GM12892 (cell line): Measurements from ENCODE around the gene PRELP.
"Not testable (repeated sequence)": the region's sequence is repeated elsewhere in the genome, so short reads cannot be mapped to it uniquely, and the experiment has no call there.

ENCODE experiments used
- DNase-seq: peaks from one replicate; pipeline ENCODE4 v3.0.0; 2011; ENCODE audit not compliant: insufficient read length
- FAIRE-seq: peaks from 2 replicates; lab custom pipeline; 2011; peaks lifted over from hg19 to GRCh38; lab: Jason Lieb, UNC
- POLR2A ChIP-seq: IDR thresholded peaks from 2 replicates; pipeline ENCODE4 v1.6.1; 2011; ENCODE audit warnings: low read depth, low read length, control low read depth
- POLR2AphosphoS5 ChIP-seq: IDR thresholded peaks from 2 replicates; pipeline ENCODE4 v1.6.1; 2011; ENCODE audit warnings: low read depth, low read length, control low read depth
- TAF1 ChIP-seq: IDR thresholded peaks from 2 replicates; pipeline ENCODE4 v1.6.1; 2011; ENCODE audit warnings: low read depth, mild to moderate bottlenecking, control low read depth, low read length, borderline replicate concordance

Gene PRELP

DNA sequence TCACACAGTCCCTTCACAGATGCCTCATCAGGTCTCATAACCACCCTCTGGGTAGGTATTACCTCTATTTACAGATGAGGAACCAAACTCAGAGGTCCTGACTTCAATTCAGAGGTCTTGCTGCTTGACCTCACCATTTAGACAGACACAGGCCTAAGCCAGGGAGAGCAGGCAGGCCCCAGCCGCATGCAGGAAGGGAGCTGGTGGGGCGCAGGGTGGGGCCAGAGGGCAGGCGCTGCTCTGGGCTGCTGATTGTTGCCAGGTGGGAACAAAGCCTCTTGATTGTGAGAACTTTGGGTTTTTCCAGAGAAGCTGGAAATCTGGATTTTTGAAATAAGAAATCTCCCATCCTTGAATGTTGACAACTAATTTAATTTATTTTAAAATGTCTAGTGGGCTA is 19.9 kb upstream of the PRELP start:
- no peak for TF ChIP-seq TAF1
- TF ChIP-seq POLR2A: no peak
- no peak for TF ChIP-seq POLR2AphosphoS5
- FAIRE-seq: no peak
- DNase-seq: no peak

DNA sequence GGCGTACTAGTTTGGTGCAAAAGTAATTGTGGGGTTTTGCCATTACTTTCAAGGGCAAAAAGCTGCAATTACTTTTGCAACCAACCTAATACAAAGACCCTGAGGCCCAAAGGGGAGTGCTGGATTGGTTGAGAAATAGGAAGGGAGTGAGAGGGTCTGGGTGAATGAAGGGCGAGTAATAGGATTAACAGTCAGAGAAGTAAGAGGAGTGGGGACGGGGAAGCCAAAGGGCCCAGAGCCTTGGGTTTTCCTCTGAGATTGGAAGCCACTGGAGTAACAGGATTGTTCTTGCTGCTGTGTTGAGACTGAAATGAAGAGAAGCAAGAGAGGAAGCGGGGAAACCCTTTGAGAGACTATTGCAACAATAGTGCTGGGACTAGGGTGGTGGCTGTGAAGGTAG is 19.0 kb upstream of the PRELP start:
- DNase-seq (no peak), FAIRE-seq (no peak)
- TF ChIP-seq POLR2A: no peak
- no peak for TF ChIP-seq TAF1
- TF ChIP-seq POLR2AphosphoS5: no peak

DNA sequence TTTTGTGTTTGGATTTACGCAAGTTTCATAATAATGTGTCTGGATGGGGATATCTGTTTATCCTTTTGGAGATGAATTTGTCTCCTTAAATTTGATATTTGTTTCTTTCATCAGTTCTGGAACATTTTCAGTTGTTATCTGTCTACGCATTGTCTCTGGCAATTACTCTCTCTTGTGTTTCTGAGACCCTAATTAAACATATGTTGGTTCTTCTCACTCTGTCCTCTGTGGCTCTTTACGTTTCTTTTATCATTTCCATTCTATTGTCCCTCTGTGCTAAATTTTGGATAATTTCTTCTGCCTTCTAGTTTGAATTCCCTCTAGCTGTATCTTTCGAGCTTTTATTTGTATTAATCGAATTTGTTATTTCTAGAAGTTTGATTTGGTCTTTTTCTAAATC is 17.5 kb upstream of the PRELP start:
- DNase-seq: no peak
- FAIRE-seq: no peak
- TF ChIP-seq POLR2AphosphoS5 (no peak), TAF1 (no peak), POLR2A (no peak)

DNA sequence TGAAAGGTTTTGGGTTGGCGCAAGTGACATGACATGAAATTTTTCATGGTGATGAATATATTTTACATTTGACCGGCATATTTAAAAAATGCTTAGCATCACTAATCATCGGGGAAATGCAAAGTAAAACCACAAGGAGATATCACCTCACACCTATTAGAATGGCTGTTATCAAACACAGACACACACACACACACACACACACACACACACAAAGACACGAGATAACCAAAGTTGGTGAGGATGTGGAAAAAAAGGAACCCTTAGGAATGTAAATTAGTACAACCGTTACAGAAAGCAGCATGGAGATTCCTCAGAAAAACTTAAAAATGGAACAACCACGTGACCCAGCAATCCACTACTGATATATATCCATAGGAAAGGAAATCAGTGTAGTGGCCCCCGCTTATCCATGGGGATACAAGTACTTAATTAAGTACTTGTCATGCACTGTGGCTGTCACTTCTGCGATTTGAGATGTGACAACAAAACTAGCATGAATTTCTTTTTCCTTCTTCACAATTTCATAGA is 15.9 kb upstream of the PRELP start:
- TF ChIP-seq POLR2AphosphoS5 (no peak), TAF1 (no peak), POLR2A (no peak)
- FAIRE-seq: no peak
- DNase-seq: no peak

DNA sequence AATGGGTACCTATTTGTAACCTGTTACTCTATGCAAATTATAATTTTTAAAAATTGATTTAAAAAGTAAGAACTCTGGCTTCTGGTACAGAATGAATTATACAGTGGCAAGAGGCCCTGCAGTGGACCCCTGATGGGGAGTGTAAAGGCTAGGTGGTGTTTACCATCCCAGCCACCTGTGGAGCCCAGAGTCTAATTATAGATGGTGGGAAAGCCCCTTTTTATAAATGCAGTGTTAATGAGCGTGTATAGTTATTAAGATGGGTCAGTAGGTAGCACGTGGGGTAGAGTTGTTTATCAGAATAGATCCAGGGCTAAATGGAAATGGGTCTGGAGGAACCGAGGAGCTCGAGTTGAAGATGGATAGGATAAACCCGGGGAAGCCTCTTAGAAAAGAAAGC is 13.9 kb upstream of the PRELP start:
- FAIRE-seq: no peak

DNA sequence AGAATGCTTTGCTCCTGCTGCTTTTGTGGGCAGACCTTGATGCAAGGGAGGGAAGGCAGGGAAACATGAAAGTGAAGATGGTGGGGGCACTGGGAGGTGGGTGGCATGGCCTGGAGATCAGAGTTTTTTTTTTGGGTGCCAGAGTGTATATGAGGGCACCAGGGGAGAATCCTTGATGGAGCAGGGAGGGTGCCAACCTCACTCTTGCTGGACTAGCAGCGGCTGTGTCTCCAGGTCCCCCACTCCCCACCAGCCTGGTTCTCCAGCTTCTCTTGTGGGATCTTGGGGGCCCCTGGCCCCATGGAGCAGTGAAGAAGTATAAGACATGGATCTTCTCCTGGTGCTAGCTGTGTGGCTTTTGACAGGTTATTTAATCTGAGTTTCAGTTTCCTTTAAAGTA is 13.5 kb upstream of the PRELP start:
- no peak for TF ChIP-seq POLR2A
- TF ChIP-seq POLR2AphosphoS5: no peak
- no peak for TF ChIP-seq TAF1
- FAIRE-seq (no peak), DNase-seq (no peak)

More for the DNA sequence above, 13.9 kb upstream of the PRELP start:
- no peak for DNase-seq
- TF ChIP-seq TAF1 (no peak), POLR2A (no peak), POLR2AphosphoS5 (no peak)

DNA sequence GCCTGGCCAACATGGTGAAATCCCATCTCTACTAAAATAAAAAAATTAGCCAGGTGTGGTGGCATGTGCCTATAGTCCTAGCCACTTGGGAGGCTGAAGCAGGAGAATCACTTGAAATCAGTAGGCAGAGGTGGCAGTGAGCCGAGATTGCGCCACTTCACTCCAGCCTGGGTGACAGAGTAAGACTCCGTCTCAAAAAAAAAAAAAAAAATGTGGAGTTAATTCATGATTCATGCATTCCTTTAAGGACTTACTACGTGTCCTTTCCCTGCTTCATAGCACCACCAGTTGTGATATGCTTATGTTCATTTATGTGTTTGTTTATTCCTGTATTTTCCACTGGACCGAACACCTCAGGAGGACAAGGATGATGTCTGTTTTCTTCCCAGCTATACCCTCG is 12.7 kb upstream of the PRELP start:
- TF ChIP-seq POLR2AphosphoS5 (no peak), TAF1 (no peak), POLR2A (no peak)
- DNase-seq (no peak), FAIRE-seq (no peak)

DNA sequence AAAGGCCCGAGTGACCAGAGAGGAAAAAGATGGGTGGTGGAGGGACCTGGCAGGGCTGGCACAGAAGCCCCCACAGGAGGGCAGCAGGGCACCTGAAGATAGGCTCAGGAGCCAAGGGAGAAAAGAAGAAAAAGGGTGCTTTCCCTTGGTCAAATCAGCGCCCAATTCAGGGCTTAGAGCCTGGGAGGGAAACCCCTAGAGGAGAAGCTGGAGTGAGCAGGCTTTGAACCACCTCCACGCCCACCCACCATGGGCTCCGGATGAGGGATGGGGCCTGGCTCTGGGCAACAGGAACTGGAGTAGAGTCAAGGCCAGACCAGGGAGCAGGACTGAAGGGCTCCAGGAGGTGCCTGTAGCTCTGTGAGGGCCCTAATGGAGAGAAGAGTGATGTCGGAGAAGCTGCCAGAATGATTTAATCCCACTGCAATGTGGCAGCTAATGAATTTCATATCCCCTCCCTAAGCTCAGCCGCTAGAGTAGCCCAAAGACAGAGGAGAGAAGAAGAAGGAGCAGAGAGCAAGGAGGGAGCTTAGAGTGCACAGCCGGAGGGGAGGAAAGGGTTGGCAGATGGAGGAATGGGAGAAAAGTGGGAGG is 12.0 kb upstream of the PRELP start:
- DNase-seq: no peak
- TF ChIP-seq POLR2A (no peak), TAF1 (no peak), POLR2AphosphoS5 (no peak)
- no peak for FAIRE-seq

DNA sequence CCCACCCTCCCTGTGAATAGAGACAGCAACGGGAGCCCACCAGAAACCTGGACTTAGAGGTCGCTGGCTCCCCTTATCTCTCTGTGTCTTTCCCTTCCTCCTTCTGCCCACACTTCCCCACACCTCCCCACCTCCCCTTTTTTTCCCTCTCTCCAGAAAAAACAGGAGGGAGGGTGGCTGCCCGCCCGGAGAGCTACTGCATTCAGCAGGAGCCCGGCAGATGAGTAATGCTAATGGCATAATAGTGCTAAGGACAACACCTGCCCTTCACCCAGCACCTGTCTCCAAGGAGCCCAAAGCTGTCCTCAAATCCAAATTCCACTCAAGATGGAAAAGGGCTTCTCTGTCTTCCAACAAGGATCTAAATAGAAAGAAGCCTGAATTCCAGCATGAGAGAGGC is 11.4 kb upstream of the PRELP start:
- FAIRE-seq: no peak
- DNase-seq: no peak
- no peak for TF ChIP-seq TAF1
- no peak for TF ChIP-seq POLR2AphosphoS5
- no peak for TF ChIP-seq POLR2A

DNA sequence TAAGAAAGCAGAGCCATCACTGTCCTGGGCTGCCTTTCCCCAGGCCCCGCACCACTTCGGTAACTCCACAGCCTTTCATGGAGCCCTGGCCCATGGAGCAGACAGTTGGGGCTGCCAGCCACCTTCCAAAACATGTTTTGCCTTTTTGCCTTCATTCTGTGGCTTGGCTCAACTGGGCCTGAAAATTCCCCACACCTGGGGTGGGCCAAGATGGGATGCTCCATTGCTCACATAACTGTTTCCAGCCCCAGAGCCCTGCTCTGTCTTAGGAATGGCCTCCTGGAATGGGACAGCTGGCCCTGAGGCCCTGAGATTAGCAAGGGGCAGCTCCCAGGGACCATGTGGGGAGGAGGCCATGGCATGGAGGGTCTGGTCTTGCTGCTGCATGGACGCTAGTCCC is 10.9 kb upstream of the PRELP start:
- FAIRE-seq: no peak
- no peak for TF ChIP-seq TAF1
- no peak for TF ChIP-seq POLR2A
- no peak for TF ChIP-seq POLR2AphosphoS5
- no peak for DNase-seq

DNA sequence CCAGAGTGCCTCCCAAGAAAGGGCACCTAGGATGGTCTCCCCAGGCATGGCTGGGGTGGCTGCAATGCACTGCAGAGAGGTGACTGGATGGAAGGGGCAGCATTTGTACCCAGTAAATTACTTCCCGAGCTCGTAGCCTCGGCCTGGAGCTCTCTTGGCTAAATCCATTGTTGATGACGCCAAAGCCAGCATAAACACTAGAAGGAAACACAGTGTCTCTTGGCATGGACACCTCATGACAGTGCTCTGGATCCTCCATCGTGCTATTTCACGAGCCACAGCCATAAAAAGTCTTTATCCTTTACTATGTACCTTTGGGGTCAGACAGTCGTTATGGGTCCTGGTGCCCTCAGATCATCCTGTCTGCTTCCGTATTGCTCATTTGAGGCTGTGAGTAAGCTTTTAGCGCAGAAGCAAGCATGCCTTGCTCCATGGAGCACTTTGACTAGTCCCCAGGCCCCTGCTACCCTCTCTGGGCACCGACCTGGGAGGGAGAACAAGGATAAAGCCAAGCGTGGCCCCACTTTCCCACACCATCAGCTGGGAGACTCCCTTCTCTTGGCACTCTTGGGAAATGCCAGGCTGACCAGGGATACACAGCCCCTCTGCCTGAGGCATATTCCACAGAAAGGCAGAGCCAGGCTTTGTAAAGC is 10.3 kb upstream of the PRELP start:
- TF ChIP-seq POLR2A (no peak), POLR2AphosphoS5 (no peak), TAF1 (no peak)
- DNase-seq (no peak), FAIRE-seq (no peak)

DNA sequence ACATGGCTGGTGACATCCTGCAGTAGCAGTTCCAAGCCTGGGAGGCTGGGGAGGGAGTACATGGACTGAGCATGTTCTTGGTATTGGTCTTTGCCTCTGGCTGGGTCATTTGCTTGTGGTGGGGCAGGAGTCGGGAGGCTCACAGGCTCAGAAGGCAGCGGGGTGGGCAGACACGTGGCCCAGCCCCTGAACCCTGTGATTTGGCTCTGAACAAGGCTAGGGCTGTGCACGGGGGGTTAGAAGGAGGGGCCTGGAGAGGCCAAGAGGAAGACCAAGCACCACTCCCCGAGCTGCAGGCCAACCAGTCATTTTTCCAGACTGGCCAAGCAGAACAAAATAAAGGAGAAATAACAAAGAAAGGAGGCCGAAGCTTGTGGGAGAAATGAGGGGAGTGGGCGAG is 9.7 kb upstream of the PRELP start:
- TF ChIP-seq POLR2A: no peak
- no peak for TF ChIP-seq TAF1
- TF ChIP-seq POLR2AphosphoS5: no peak
- FAIRE-seq (no peak), DNase-seq (no peak)

DNA sequence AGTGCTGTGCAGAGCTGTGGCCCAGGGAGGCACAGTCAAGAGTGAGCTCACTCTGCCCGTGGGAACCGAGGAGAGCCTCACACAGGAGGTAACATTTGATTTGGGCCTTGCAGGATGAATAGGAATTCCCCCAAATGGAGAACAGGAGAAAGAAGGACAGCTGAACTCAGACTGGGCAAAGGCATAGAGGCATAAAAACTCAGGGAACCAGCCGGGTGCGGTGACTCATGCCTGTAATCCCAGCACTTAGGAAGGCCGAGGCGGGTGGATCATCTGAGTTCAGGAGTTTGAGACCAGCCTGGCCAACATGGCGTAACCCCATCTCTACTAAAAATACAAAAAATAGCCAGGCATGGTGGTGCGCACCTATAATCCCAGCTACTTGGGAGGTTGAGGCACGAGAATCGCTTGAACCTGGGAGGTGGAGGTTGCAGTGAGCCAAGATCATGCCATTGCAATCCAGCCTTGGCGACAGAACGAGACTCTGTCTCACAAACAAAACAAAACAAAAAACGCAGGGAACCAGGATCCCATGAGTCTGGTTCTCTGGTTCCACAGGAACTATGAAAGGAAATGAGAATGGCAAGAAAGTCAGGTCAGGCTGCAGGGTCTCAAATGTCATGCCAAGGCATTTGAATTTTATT is 8.6 kb upstream of the PRELP start:
- DNase-seq, FAIRE-seq: not testable (repeated sequence)

DNA sequence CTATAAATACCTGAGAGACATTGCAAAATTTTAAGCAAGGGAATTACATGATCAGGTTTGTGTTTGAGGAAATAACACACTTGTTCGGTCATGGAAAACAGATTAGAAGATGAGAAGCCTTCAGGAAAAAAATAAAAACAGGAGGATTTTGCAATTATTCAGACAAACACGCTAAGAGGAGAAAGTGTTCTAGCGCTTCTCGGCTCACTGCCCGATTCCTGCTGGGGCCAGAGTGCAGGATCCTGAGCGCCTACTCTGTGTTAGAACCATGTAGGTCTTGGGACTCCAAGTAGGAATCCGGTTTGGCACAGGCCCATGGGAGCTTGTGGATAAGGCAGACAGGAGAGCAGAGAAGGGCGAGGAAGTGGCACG is 8.1 kb upstream of the PRELP start:
- DNase-seq: no peak
- no peak for TF ChIP-seq TAF1
- no peak for TF ChIP-seq POLR2AphosphoS5
- no peak for TF ChIP-seq POLR2A
- no peak for FAIRE-seq
